Measurements from ENCODE around the gene ACTR10.
A peak's percentile ranks its signal among the peaks of the same experiment; 100 is the strongest.

ACTR10 gene

DNA sequence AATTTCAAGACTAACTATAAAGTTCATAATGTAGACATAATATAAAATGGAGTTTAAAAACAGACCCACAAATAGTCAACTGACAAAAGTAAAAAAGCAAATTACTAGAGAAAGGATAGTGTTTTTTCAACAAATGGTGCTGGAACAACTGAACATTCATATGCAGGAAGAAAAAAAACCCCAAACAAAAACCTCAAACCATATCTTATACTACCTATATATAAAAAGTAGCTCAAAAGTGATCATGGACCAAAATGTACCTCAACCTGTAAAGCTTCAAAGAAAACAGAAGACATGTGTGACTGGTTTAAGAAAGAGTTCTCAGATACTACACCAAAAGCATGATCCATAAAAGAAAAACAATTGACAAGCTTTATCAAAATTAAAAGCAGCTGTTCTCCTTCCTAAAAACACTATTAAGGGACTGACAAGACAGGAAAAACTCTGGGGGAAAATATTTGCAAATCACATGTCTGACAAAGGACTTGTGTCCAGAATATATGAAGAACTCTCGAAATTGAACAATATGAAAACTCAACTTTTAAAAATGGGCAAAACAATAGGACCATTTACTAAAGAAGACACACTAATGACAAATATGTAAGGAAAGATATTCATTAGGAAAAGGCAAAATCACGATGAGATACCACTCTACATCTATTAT is 75.7 kb downstream of the ACTR10 start:
- peak overlapping the region; percentile 26 for H3K4me3 Mint-ChIP-seq
- no peak for ATAC-seq (replicated peaks; ENCODE audit: extremely low read depth, poor library complexity, severe bottlenecking)
- no peak for DNase-seq (ENCODE audit: low spot score in 2 of 2)

DNA sequence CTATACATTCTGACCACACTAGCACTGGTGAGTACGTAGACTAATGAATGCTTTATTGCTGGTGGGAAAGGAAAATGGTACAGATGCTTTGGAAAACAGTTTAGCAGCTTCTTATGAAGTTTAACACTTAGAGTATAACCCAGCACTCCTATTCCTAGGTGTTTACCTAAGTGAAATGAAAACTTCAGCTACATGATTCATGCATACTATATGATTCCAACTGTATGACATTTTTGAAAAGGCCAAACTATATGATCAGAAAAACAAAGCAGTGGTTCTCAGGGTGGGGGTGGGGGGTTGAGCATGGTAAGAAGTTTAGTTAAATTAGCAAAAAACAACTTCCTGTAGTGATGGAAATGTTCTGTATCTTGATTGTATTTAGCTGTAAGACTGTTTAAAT is 76.3 kb downstream of the ACTR10 start:
- Mint-ChIP-seq H3K9me3 (no peaks in the 10 kb centered on the region), H3K27ac (ENCODE audit: low read depth) (peak overlapping the region; percentile 77), H3K36me3 (ENCODE audit: insufficient read depth) (peaks cover 63% of the 10 kb centered on the region), H3K27me3 (no peaks in the 10 kb centered on the region), H3K4me3 (peak overlapping the region; percentile 26), H3K4me1 (peaks cover 42% of the 10 kb centered on the region)
- DNase-seq (ENCODE audit: low spot score in 2 of 2), result no peak
- no peak for ATAC-seq (replicated peaks; ENCODE audit: extremely low read depth, poor library complexity, severe bottlenecking)

More for the DNA sequence above, 75.7 kb downstream of the ACTR10 start:
- H3K9me3 Mint-ChIP-seq, result no peaks in the 10 kb centered on the region
- H3K27me3 Mint-ChIP-seq, result no peaks in the 10 kb centered on the region
- H3K36me3 Mint-ChIP-seq (ENCODE audit: insufficient read depth), result peaks cover 63% of the 10 kb centered on the region
- H3K27ac Mint-ChIP-seq (ENCODE audit: low read depth), result peak overlapping the region; percentile 77
- H3K4me1 Mint-ChIP-seq, result peaks cover 37% of the 10 kb centered on the region

DNA sequence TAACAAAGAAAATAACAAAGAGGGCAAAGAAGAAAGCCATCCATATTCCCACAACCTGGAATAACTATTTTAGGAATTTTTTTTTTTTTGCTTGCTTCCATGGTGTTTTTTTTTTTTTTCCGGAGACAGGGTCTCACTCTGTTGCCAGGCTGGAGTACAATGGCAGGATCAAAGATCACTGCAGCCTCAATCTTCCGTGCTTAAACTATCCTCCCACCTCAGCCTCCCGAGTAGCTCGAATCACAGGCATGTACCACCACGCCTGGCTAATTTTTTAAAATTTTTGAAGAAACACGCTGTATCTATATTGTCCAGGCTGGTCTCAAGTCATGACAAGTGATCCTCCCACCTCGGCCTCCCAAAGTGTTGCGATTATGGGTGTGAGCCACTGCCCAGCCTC is 78.2 kb downstream of the ACTR10 start:
- peak overlapping the region; percentile 53 for H3K27ac Mint-ChIP-seq (ENCODE audit: low read depth)

DNA sequence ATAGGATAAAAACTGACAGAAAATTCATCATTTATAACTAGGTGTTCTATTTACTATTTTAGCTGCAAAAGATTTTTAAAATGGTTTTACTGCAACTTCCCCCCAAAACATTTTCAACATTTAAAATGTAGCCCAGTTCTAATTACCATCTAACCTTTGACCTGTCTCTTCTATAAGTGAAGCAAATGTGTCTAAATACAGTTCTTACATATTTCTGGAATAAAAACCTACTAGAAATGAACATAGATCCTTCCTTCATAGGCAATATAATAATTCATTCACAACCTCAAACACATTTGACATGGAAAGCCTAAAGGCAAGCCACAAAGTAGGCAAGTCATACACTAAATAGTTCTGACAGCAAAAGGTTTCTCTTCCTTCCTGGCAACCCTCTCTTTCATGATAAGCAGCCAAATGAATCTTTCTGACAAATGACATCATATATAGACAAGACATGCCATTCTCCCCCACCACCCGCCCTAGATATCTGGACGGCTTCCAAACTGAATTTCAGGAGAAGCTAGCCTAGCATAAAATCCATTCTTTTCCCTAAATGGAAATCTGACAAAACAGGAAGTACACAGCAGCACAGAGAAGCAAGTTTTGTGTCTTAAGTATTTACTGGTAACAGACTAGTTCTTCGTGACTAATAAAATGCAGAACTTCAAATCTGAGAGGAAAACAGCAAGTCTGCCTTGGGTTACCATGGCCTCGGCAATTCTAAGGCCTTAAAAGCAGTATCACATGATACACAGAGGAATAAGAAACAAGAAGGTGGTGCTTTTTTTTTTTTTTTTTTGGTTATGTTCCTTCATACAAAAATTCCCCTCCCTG is 81.2 kb downstream of the ACTR10 start:
- H3K36me3 Mint-ChIP-seq (ENCODE audit: insufficient read depth), result peaks cover 72% of the 10 kb centered on the region

More for the DNA sequence above, 78.2 kb downstream of the ACTR10 start:
- Mint-ChIP-seq H3K36me3 (ENCODE audit: insufficient read depth) (peaks cover 61% of the 10 kb centered on the region), H3K27me3 (no peaks in the 10 kb centered on the region), H3K9me3 (no peaks in the 10 kb centered on the region), H3K4me1 (peaks cover 59% of the 10 kb centered on the region), H3K4me3 (no peak overlapping the region)
- ATAC-seq (replicated peaks; ENCODE audit: extremely low read depth, poor library complexity, severe bottlenecking), result no peak
- DNase-seq (ENCODE audit: low spot score in 2 of 2), result no peak

DNA sequence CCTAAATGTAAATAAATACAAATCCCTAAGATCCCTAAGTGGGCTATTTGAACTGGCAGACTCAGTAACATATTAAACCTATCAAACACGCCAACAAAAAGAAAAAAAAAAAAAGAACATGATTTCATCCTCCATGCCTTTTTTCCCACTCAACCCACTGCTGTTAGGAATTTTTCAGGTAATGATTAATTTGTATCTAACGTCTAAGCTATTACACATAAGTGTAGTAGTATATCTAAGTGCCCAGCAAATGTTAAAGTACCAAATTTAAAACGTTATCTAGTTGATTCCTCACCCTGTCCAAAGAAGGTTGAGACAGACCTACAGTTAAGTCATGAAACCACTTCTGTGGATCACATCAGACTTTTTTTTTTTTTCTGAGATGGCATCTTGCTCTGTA is 82.0 kb downstream of the ACTR10 start:
- H3K9me3 Mint-ChIP-seq, result no peaks in the 10 kb centered on the region
- DNase-seq (ENCODE audit: low spot score in 2 of 2) (no peak), ATAC-seq (replicated peaks; ENCODE audit: extremely low read depth, poor library complexity, severe bottlenecking) (no peak)
- H3K4me1 Mint-ChIP-seq, result peaks cover 55% of the 10 kb centered on the region
- peaks cover 74% of the 10 kb centered on the region for H3K36me3 Mint-ChIP-seq (ENCODE audit: insufficient read depth)
- no peaks in the 10 kb centered on the region for H3K27me3 Mint-ChIP-seq
- no peak overlapping the region for H3K4me3 Mint-ChIP-seq
- H3K27ac Mint-ChIP-seq (ENCODE audit: low read depth), result no peak overlapping the region

More for the DNA sequence above, 81.2 kb downstream of the ACTR10 start:
- Mint-ChIP-seq H3K27ac (ENCODE audit: low read depth) (peak overlapping the region; percentile 69), H3K9me3 (no peaks in the 10 kb centered on the region), H3K4me1 (peaks cover 60% of the 10 kb centered on the region), H3K4me3 (peak overlapping the region; percentile 33), H3K27me3 (no peaks in the 10 kb centered on the region)
- DNase-seq (ENCODE audit: low spot score in 2 of 2) (no peak), ATAC-seq (replicated peaks; ENCODE audit: extremely low read depth, poor library complexity, severe bottlenecking) (peak; percentile 69)

DNA sequence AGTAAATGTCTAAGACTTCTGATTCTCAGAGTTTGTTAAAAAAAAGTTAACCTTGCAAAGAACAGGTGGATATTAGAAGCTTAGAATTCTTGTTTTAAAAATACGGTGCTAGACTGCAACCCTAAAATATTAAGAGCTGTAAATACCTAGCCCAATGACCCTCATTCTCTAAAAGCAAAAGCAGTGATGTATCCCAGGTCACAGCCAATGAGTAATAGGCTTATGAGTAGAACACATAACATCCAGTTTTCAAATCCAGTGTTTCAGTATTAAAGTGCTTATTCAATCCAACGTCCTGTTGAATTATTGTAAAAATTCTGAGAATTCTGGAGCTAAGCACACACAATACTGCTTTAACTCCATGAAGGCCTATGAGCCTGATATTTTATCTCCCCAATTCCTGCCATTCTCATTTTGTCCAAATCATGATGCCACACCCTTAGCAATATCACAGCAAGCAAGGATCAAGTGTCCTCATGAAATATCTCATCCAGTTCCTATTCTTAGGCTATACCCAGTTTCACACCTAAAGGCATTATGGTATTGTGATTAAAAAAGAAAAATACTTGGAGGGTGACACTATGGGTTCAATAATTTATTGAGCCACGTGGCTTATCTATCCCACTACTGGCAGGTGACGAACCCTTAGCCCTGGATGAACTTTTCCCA is 83.1 kb downstream of the ACTR10 start:
- DNase-seq (ENCODE audit: low spot score in 2 of 2), result no peak
- Mint-ChIP-seq H3K9me3 (no peaks in the 10 kb centered on the region), H3K36me3 (ENCODE audit: insufficient read depth) (peaks cover 76% of the 10 kb centered on the region), H3K4me1 (peaks cover 62% of the 10 kb centered on the region), H3K27me3 (no peaks in the 10 kb centered on the region), H3K4me3 (no peak overlapping the region), H3K27ac (ENCODE audit: low read depth) (no peak overlapping the region)
- no peak for ATAC-seq (replicated peaks; ENCODE audit: extremely low read depth, poor library complexity, severe bottlenecking)

DNA sequence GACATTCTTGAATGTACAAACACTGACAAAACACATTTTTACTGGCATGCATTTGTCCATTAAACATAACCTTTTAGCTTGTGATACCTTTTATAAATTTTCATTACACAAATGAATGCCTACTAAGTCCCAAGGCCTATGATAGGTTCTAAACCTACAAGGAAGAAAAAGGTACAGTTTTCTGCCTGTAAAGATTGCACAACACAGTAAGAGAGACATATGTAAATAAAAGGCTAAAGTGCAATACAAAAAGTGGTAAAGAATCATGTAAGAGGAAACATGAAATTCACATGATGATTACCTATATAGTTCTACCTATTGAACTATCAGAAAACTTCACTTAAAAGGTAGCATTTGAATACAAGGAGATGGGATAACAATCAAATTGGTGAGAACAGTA is 83.8 kb downstream of the ACTR10 start:
- H3K36me3 Mint-ChIP-seq (ENCODE audit: insufficient read depth), result peaks cover 78% of the 10 kb centered on the region
- H3K4me3 Mint-ChIP-seq, result no peak overlapping the region
- no peaks in the 10 kb centered on the region for H3K27me3 Mint-ChIP-seq
- H3K27ac Mint-ChIP-seq (ENCODE audit: low read depth), result no peak overlapping the region
- no peaks in the 10 kb centered on the region for H3K9me3 Mint-ChIP-seq
- peaks cover 69% of the 10 kb centered on the region for H3K4me1 Mint-ChIP-seq
- no peak for DNase-seq (ENCODE audit: low spot score in 2 of 2)
- ATAC-seq (replicated peaks; ENCODE audit: extremely low read depth, poor library complexity, severe bottlenecking), result no peak

DNA sequence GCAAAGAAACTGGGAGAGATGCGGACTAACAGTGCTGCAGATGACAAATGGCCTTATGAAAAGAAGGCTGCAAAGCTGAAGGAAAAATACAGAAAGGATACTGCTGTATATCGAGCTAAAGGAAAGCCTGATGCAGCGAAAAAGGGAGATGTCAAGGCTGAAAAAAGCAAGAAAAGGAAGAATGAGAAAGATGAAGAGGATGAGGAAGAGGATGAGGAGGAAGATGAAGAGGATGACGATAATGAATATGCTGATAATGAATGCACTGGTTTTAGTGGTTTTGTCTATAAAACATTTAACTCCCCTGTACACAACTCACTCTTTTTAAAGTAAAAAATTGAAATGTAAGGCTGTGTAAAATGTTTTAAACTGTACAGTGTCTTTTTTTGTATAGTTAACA is 85.2 kb downstream of the ACTR10 start:
- Mint-ChIP-seq H3K9me3 (no peaks in the 10 kb centered on the region), H3K4me1 (peaks cover 72% of the 10 kb centered on the region), H3K4me3 (no peak overlapping the region), H3K36me3 (ENCODE audit: insufficient read depth) (peaks cover 80% of the 10 kb centered on the region), H3K27me3 (no peaks in the 10 kb centered on the region), H3K27ac (ENCODE audit: low read depth) (peak overlapping the region; percentile 59)
- DNase-seq (ENCODE audit: low spot score in 2 of 2) (no peak), ATAC-seq (replicated peaks; ENCODE audit: extremely low read depth, poor library complexity, severe bottlenecking) (no peak)
